Measurements from ENCODE around the gene VPS51.

Gene VPS51

DNA sequence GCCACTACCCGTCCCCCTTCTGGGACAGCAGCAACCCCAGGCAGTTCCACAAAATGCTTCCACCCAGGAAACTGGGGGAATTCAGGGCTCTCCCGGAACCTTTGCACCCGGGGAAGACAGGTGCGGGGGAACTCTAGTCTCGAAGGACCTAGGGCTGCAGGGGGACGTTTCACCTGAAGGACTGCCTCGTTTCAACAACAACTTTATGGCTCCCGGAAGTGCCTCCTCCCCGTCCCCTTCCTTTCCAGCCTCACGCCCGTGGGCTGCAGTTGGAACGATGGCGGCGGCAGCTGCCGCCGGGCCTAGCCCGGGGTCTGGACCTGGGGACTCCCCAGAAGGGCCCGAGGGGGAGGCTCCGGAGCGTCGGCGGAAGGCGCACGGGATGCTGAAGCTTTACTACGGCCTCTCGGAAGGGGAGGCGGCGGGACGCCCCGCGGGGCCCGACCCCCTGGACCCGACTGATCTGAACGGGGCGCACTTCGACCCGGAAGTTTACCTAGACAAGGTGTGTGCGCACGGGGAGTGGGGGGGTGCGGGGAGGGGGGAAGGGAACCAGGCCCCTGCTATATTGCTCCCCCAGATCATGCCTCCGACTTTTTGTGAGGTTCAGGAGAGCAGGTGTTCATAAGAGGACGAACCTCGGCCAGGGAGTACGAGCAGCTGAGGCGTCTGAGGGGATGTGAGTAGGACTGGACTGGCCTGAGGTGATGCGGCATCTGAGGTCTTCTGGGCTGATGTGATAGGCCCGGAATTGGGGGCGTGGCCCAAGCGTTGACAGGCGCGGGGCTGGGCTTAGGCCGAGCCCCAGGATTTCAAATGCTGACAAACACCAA, at the start of gene VPS51:
Gene VPS51, plus strand, starts transcription at position 241 of the 833 bp plus-strand sequence. Its CDS starts 37 bp downstream, at position 278.
- H3K9me3 ChIP-seq (ENCODE audit: control insufficient read depth, low read length), result no peaks in the 10 kb centered on the region
- H2AFZ ChIP-seq, result peak within 1 kb of the TSS; percentile 99
- H3K79me2 ChIP-seq, result peaks cover 15% of the 10 kb centered on the region
- H3K4me2 ChIP-seq (ENCODE audit: low read length), result peak within 1 kb of the TSS; percentile 76
- no peaks in the 10 kb centered on the region for H3K27me3 ChIP-seq (ENCODE audit: control insufficient read depth, insufficient read depth, low read length)
- peak within 1 kb of the TSS; percentile 76 for H3K9ac ChIP-seq
- H3K4me3 ChIP-seq (ENCODE audit: low read depth, low read length), result peak within 1 kb of the TSS; percentile 76
- H3K27ac ChIP-seq, result peak within 1 kb of the TSS; percentile 91
- peaks cover 7% of the 10 kb centered on the region for H3K4me1 ChIP-seq
- H3K36me3 ChIP-seq (ENCODE audit: control insufficient read depth, insufficient read depth, low read length), result no peaks in the 10 kb centered on the region
- TF ChIP-seq, protein P1, sequence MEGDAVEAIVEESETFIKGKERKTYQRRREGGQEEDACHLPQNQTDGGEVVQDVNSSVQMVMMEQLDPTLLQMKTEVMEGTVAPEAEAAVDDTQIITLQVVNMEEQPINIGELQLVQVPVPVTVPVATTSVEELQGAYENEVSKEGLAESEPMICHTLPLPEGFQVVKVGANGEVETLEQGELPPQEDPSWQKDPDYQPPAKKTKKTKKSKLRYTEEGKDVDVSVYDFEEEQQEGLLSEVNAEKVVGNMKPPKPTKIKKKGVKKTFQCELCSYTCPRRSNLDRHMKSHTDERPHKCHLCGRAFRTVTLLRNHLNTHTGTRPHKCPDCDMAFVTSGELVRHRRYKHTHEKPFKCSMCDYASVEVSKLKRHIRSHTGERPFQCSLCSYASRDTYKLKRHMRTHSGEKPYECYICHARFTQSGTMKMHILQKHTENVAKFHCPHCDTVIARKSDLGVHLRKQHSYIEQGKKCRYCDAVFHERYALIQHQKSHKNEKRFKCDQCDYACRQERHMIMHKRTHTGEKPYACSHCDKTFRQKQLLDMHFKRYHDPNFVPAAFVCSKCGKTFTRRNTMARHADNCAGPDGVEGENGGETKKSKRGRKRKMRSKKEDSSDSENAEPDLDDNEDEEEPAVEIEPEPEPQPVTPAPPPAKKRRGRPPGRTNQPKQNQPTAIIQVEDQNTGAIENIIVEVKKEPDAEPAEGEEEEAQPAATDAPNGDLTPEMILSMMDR (IDR thresholded peaks at IDR 0.05), result no peak

DNA sequence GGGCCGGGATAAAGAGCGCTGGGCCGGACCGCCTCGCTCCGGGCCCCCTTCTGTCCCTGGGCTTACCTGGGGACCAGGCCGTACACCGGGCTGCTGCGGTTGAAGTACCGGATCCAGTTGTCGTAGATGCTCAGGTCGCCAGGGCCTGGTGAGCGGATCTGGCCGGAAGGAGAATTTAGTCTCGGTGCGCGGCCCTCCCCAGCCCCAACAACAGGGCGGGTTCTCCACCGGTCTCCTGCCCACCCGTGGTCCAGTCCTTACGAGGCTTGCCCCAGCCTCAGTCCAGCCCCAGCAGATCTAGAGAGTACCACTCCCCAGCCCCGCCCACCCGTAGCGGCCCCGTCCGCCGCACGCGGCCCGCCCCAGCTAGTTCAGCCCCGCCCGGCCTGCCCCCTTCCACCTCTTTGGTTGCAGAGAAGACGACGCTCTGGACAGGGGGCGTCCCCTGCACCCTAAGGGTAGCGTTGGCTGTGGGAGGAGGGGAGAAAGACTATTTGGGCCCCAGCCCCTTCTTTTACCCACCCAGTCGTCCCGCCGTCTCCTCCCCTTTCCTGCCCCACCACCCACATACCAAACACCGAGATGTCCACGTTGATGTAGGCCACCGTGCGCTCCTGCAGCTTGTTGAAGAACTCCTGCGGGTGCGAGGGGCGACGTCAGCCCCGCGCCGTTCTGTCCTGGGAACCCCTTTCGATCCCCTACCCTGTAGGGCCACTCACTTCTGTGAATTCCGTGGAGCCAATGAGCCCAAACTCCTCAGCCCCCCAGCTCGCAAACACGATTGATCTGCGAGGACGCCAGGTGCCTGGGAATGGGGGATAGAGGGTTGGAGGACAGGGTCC, 48.2 kb upstream of the VPS51 start:
- H3K36me3 ChIP-seq (ENCODE audit: control insufficient read depth, insufficient read depth, low read length), result no peaks in the 10 kb centered on the region
- H3K27me3 ChIP-seq (ENCODE audit: control insufficient read depth, insufficient read depth, low read length), result no peaks in the 10 kb centered on the region
- H3K4me3 ChIP-seq (ENCODE audit: low read depth, low read length), result peak overlapping the region; percentile 22
- H3K79me2 ChIP-seq, result no peaks in the 10 kb centered on the region
- H3K9ac ChIP-seq, result no peak overlapping the region
- H3K9me3 ChIP-seq (ENCODE audit: control insufficient read depth, low read length), result no peaks in the 10 kb centered on the region
- TF ChIP-seq, protein P1 (IDR thresholded peaks at IDR 0.05), result no peak
- peak overlapping the region; percentile 46 for H2AFZ ChIP-seq
- H3K4me2 ChIP-seq (ENCODE audit: low read length), result no peak overlapping the region
- no peaks in the 10 kb centered on the region for H3K4me1 ChIP-seq
- no peak overlapping the region for H3K27ac ChIP-seq

DNA sequence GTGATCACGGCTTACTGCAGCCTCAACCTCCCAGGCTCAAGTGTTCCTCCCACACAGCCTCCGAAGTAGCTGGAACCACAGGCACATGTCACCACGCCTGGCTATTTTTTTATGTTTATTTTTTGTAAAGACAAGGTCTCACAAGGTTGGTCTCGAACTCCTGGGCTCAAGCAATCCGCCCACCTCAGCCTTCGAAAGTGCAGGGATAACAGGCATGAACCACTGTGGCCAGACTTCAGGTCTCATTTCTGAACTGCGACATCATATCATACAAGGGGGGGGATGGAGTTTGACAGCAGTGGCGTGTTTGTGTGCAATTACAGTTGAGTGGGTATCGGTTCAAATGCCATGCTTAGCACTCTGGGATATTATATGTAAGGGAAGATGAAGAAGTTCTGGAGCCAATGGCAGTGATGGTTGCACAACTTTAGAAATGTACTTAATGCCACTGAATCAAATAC, 44.6 kb upstream of the VPS51 start:
- TF ChIP-seq, protein P1 (IDR thresholded peaks at IDR 0.05), result no peak

DNA sequence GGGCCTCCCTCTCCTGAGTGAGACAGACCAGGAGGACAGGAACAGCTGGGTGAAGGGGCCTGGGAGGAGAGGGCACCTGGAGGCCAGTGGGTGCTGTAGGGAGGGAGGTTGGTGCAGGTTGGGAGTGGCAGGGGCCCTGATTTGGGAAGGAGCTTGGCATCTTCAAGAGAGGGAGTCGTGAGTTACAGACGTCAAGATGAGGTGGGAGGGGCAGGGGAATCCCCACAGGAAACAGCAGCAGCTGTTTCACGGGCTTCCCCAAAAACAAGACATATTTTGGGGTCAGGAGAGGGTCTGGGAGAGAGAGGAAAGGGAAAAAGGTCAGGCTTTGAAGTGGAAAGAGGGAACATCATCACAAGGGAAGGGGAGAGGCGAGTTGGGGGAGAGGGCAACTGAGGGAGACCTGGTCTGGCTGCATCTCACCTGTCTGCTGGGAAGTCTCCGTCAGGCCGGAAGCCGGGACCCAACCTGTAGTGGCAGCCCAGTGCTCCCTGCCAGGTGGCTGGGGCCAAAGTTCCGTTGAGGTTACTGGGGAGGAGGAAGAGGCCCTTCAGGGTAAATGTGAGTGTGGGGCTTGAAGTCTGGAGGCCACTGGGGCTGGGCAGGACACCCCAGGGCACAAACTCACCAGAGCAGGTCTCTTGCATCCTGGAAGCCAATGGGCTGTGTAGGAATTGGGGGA, 42.0 kb upstream of the VPS51 start:
- TF ChIP-seq, protein P1 (IDR thresholded peaks at IDR 0.05), result no peak
- no peaks in the 10 kb centered on the region for H3K79me2 ChIP-seq

More for the DNA sequence above, 44.6 kb upstream of the VPS51 start:
- H3K79me2 ChIP-seq, result no peaks in the 10 kb centered on the region
- no peaks in the 10 kb centered on the region for H3K27me3 ChIP-seq (ENCODE audit: control insufficient read depth, insufficient read depth, low read length)
- no peak overlapping the region for H2AFZ ChIP-seq
- H3K36me3 ChIP-seq (ENCODE audit: control insufficient read depth, insufficient read depth, low read length), result no peaks in the 10 kb centered on the region
- no peaks in the 10 kb centered on the region for H3K9me3 ChIP-seq (ENCODE audit: control insufficient read depth, low read length)
- no peak overlapping the region for H3K9ac ChIP-seq
- H3K4me3 ChIP-seq (ENCODE audit: low read depth, low read length), result no peak overlapping the region
- H3K27ac ChIP-seq, result no peak overlapping the region
- H3K4me1 ChIP-seq, result no peaks in the 10 kb centered on the region
- H3K4me2 ChIP-seq (ENCODE audit: low read length), result no peak overlapping the region

More for the DNA sequence above, 42.0 kb upstream of the VPS51 start:
- Histone ChIP-seq H3K36me3 (ENCODE audit: control insufficient read depth, insufficient read depth, low read length) (no peaks in the 10 kb centered on the region), H3K4me1 (no peaks in the 10 kb centered on the region), H3K4me2 (ENCODE audit: low read length) (no peak overlapping the region), H3K27ac (no peak overlapping the region), H3K9ac (no peak overlapping the region), H3K27me3 (ENCODE audit: control insufficient read depth, insufficient read depth, low read length) (no peaks in the 10 kb centered on the region), H3K9me3 (ENCODE audit: control insufficient read depth, low read length) (no peaks in the 10 kb centered on the region), H3K4me3 (ENCODE audit: low read depth, low read length) (no peak overlapping the region), H2AFZ (no peak overlapping the region)
